CD4-positive, alpha-beta memory T cell (primary cell): ENCODE measurements around the gene NOS1. TPM values are rescaled to one million over a fixed set of nuclear protein-coding genes. Genes with fewer than 3 reads are reported as not detected.

Experiments used
- CTCF ChIA-PET: fragments of 350-600 bp; sonication (Branson Sonifier 250); formaldehyde crosslinking; loops from one replicate; lab custom pipeline; 2021; ENCODE audit warnings: inconsistent platforms; ENCODE audit not compliant: partially characterized antibody; lab: Charles Lee
- POLR2A ChIA-PET: fragments of 350-600 bp; sonication (Branson Sonifier 250); formaldehyde crosslinking; loops from one replicate; lab custom pipeline; 2021; ENCODE audit not compliant: partially characterized antibody; lab: Charles Lee
- DNase-seq, 5 donors: peaks; one replicate each; pipeline versions ENCODE4 v3.0.0 to v3.0.0-alpha.2; 2020 to 2022; ENCODE audit warnings: mixed read lengths in 1 of 5
- H3K27ac ChIP-seq: one replicate; pipeline ENCODE4 v1.7.0; 2013; ENCODE audit warnings: low read depth, low read length
- H3K27me3 ChIP-seq: 2 replicates; pipeline ENCODE4 v1.7.0; 2013; ENCODE audit warnings: mild to moderate bottlenecking, low read length, moderate library complexity; ENCODE audit not compliant: insufficient read depth
- H3K36me3 ChIP-seq: 2 replicates; pipeline ENCODE4 v1.7.0; 2013; ENCODE audit warnings: mild to moderate bottlenecking, low read length, moderate library complexity; ENCODE audit not compliant: insufficient read depth
- H3K4me1 ChIP-seq: 2 replicates; pipeline ENCODE4 v1.7.0; 2013; ENCODE audit warnings: mild to moderate bottlenecking, low read length, moderate library complexity; ENCODE audit not compliant: insufficient read depth
- H3K4me3 ChIP-seq, 2 donors: one replicate each; pipeline ENCODE4 v1.7.0; 2013; ENCODE audit warnings: low read length in 2 of 2, mild to moderate bottlenecking in 1 of 2
- H3K9me3 ChIP-seq, 2 donors: one replicate each; pipeline ENCODE4 v1.7.0; 2013; ENCODE audit warnings: low read length in 2 of 2, control low read depth in 1 of 2; ENCODE audit not compliant: control insufficient read depth in 1 of 2
- H3K27ac Mint-ChIP-seq, 7 donors: one replicate each; pipeline ENCODE4 v1.8.0; 2020 to 2021; ENCODE audit warnings: mixed read lengths in 7 of 7, mild to moderate bottlenecking in 6 of 7, inconsistent platforms in 3 of 7, moderate library complexity in 3 of 7
- H3K27me3 Mint-ChIP-seq, 2 donors: one replicate each; pipeline ENCODE4 v1.8.0; 2020 to 2021; ENCODE audit warnings: mixed read lengths in 2 of 2
- H3K36me3 Mint-ChIP-seq, 2 donors: one replicate each; pipeline ENCODE4 v1.8.0; 2020 to 2021; ENCODE audit warnings: mixed read lengths in 2 of 2, inconsistent platforms in 1 of 2, mild to moderate bottlenecking in 1 of 2
- H3K4me1 Mint-ChIP-seq, 4 donors: one replicate each; pipeline ENCODE4 v1.8.0; 2020 to 2021; ENCODE audit warnings: mixed read lengths in 4 of 4, mild to moderate bottlenecking in 1 of 4
- H3K4me3 Mint-ChIP-seq, 8 donors: one replicate each; pipeline ENCODE4 v1.8.0; 2020 to 2021; ENCODE audit warnings: mixed read lengths in 8 of 8, mild to moderate bottlenecking in 7 of 8, moderate library complexity in 6 of 8, inconsistent platforms in 3 of 8
- H3K9me3 Mint-ChIP-seq, 8 donors: one replicate each; pipeline ENCODE4 v1.8.0; 2020 to 2021; ENCODE audit warnings: mixed read lengths in 8 of 8, mild to moderate bottlenecking in 5 of 8, inconsistent platforms in 3 of 8, moderate library complexity in 1 of 8
- intact Hi-C: fragments of 100-400 bp; cut with micrococcal nuclease; formaldehyde crosslinking; loops from one replicate; pipeline ENCODE4 v1.15.1; 2023
- polyA plus RNA-seq, 2 donors: library from polyadenylated mRNA; unstranded; fragments of 300-500 nt; fragmentation: Illumina TruSeq; gene quantifications; one replicate each; pipeline ENCODE4 v1.2.3, GENCODE V29; 2021
- total RNA-seq, 2 experiments: library from RNA; stranded (reverse); gene quantifications; one replicate each; pipeline ENCODE4 v1.2.3, GENCODE V29; 2021

The NOS1 gene
- total RNA-seq (not detected), polyA plus RNA-seq (not detected)

- Mint-ChIP-seq H3K4me3 (no peak within 1 kb of the TSS), H3K36me3 (no peaks in the 10 kb centered on the region), H3K27me3 (peaks cover 24 to 31% of the 10 kb centered on the region in 2 donors), H3K9me3 (peaks cover 0 to 4% (median 0%) of the 10 kb centered on the region in 8 donors), H3K27ac (no peak within 1 kb of the TSS), H3K4me1 (no peaks in the 10 kb centered on the region)
- Histone ChIP-seq H3K27me3 (no peaks in the 10 kb centered on the region), H3K4me1 (no peaks in the 10 kb centered on the region), H3K27ac (no peak within 1 kb of the TSS), H3K4me3 (no peak within 1 kb of the TSS), H3K36me3 (no peaks in the 10 kb centered on the region), H3K9me3 (no peaks in the 10 kb centered on the region)
- no peak for DNase-seq
- POLR2A ChIA-PET: no interaction called here
- CTCF ChIA-PET: no interaction called here
- intact Hi-C loops: no loop called here
Observed at GRCh38 chr12:117361347-117361751, at the start of gene NOS1. Gene NOS1 (minus strand): TSS chr12:117361626. CDS start chr12:117331069, 30,557 bp downstream.

- CTCF ChIA-PET: no interaction called here
- Histone ChIP-seq H3K27me3 (no peaks in the 10 kb centered on the region), H3K9me3 (no peaks in the 10 kb centered on the region), H3K4me1 (no peaks in the 10 kb centered on the region), H3K4me3 (no peak overlapping the region), H3K27ac (no peak overlapping the region), H3K36me3 (no peaks in the 10 kb centered on the region)
- H3K4me3 Mint-ChIP-seq: no peak overlapping the region
- H3K27me3 Mint-ChIP-seq: peaks cover 0 to 2% of the 10 kb centered on the region in 2 donors
- H3K36me3 Mint-ChIP-seq: no peaks in the 10 kb centered on the region
- intact Hi-C loops: no loop called here
- H3K9me3 Mint-ChIP-seq: peaks cover 0 to 9% (median 4%) of the 10 kb centered on the region in 8 donors
- H3K4me1 Mint-ChIP-seq: no peaks in the 10 kb centered on the region
- DNase-seq: no peak
- H3K27ac Mint-ChIP-seq: no peak overlapping the region
- POLR2A ChIA-PET: no interaction called here
Observed at GRCh38 chr12:117409286-117409685, 47.9 kb upstream of the NOS1 start.

GRCh38 chr12:117408161-117408791 is 46.9 kb upstream of the NOS1 start:
- H3K36me3 ChIP-seq: no peaks in the 10 kb centered on the region
- peaks cover 0 to 5% of the 10 kb centered on the region in 2 donors for H3K9me3 ChIP-seq
- DNase-seq: no peak
- no peak overlapping the region for H3K27ac ChIP-seq
- Mint-ChIP-seq H3K36me3 (no peaks in the 10 kb centered on the region), H3K4me1 (no peaks in the 10 kb centered on the region), H3K9me3 (peaks cover 0 to 13% (median 4%) of the 10 kb centered on the region in 8 donors), H3K4me3 (no peak overlapping the region), H3K27me3 (peaks cover 0 to 2% of the 10 kb centered on the region in 2 donors), H3K27ac (no peak overlapping the region)
- CTCF ChIA-PET: no interaction called here
- POLR2A ChIA-PET: no interaction called here
- no peaks in the 10 kb centered on the region for H3K27me3 ChIP-seq
- intact Hi-C loops: no loop called here
- no peaks in the 10 kb centered on the region for H3K4me1 ChIP-seq
- H3K4me3 ChIP-seq: no peak overlapping the region

GRCh38 chr12:117404940-117405339 is 43.5 kb upstream of the NOS1 start:
- Histone ChIP-seq H3K4me3 (no peak overlapping the region), H3K27me3 (no peaks in the 10 kb centered on the region), H3K36me3 (no peaks in the 10 kb centered on the region), H3K27ac (no peak overlapping the region), H3K4me1 (no peaks in the 10 kb centered on the region), H3K9me3 (peaks cover 0 to 5% of the 10 kb centered on the region in 2 donors)
- H3K36me3 Mint-ChIP-seq: no peaks in the 10 kb centered on the region
- H3K4me1 Mint-ChIP-seq: no peaks in the 10 kb centered on the region
- H3K9me3 Mint-ChIP-seq: peaks cover 0 to 22% (median 9%) of the 10 kb centered on the region in 8 donors
- ChIA-PET POLR2A (no interaction called here), CTCF (no interaction called here)
- H3K27ac Mint-ChIP-seq: no peak overlapping the region
- H3K27me3 Mint-ChIP-seq: peaks cover 0 to 2% of the 10 kb centered on the region in 2 donors
- no peak for DNase-seq
- intact Hi-C loops: no loop called here
- no peak overlapping the region for H3K4me3 Mint-ChIP-seq

GRCh38 chr12:117404203-117404853 is 42.9 kb upstream of the NOS1 start:
- DNase-seq: no peak
- no peaks in the 10 kb centered on the region for H3K27me3 ChIP-seq
- CTCF ChIA-PET: no interaction called here
- Mint-ChIP-seq H3K9me3 (peaks cover 0 to 22% (median 9%) of the 10 kb centered on the region in 8 donors), H3K27ac (no peak overlapping the region), H3K4me1 (no peaks in the 10 kb centered on the region), H3K36me3 (no peaks in the 10 kb centered on the region), H3K4me3 (no peak overlapping the region), H3K27me3 (peaks cover 0 to 2% of the 10 kb centered on the region in 2 donors)
- no peaks in the 10 kb centered on the region for H3K36me3 ChIP-seq
- peaks cover 0 to 5% of the 10 kb centered on the region in 2 donors for H3K9me3 ChIP-seq
- POLR2A ChIA-PET: no interaction called here
- H3K4me3 ChIP-seq: no peak overlapping the region
- H3K27ac ChIP-seq: no peak overlapping the region
- no peaks in the 10 kb centered on the region for H3K4me1 ChIP-seq
- intact Hi-C loops: no loop called here

GRCh38 chr12:117403586-117404139 is 42.2 kb upstream of the NOS1 start:
- no peak for DNase-seq
- Histone ChIP-seq H3K9me3 (peaks cover 0 to 5% of the 10 kb centered on the region in 2 donors), H3K4me1 (no peaks in the 10 kb centered on the region), H3K27ac (no peak overlapping the region), H3K36me3 (no peaks in the 10 kb centered on the region), H3K27me3 (no peaks in the 10 kb centered on the region), H3K4me3 (no peak overlapping the region)
- H3K36me3 Mint-ChIP-seq: no peaks in the 10 kb centered on the region
- H3K4me3 Mint-ChIP-seq: no peak overlapping the region
- CTCF ChIA-PET: no interaction called here
- no peak overlapping the region for H3K27ac Mint-ChIP-seq
- peaks cover 0 to 22% (median 10%) of the 10 kb centered on the region in 8 donors for H3K9me3 Mint-ChIP-seq
- peaks cover 0 to 2% of the 10 kb centered on the region in 2 donors for H3K27me3 Mint-ChIP-seq
- intact Hi-C loops: no loop called here
- no peaks in the 10 kb centered on the region for H3K4me1 Mint-ChIP-seq
- POLR2A ChIA-PET: no interaction called here

- Histone ChIP-seq H3K4me3 (no peak overlapping the region), H3K27ac (no peak overlapping the region), H3K9me3 (peaks cover 0 to 5% of the 10 kb centered on the region in 2 donors), H3K36me3 (no peaks in the 10 kb centered on the region), H3K4me1 (no peaks in the 10 kb centered on the region), H3K27me3 (no peaks in the 10 kb centered on the region)
- H3K4me1 Mint-ChIP-seq: no peaks in the 10 kb centered on the region
- DNase-seq: no peak
- no peaks in the 10 kb centered on the region for H3K36me3 Mint-ChIP-seq
- H3K27me3 Mint-ChIP-seq: peaks cover 0 to 2% of the 10 kb centered on the region in 2 donors
- ChIA-PET POLR2A (no interaction called here), CTCF (no interaction called here)
- H3K27ac Mint-ChIP-seq: no peak overlapping the region
- H3K4me3 Mint-ChIP-seq: no peak overlapping the region
- H3K9me3 Mint-ChIP-seq: peaks cover 0 to 22% (median 8%) of the 10 kb centered on the region in 8 donors
- intact Hi-C loops: no loop called here
Observed at GRCh38 chr12:117402363-117402762, 40.9 kb upstream of the NOS1 start.
